GM12801 (cell line): ENCODE data around the gene AGAP1.

ENCODE experiments used
- TF ChIP-seq, protein P1 (sequence below): IDR thresholded peaks from one replicate; pipeline ENCODE4 v1.5.1; 2011; ENCODE audit warnings: control low read depth; ENCODE audit not compliant: insufficient read length; ENCODE audit errors: extremely low read depth

The AGAP1 gene

DNA sequence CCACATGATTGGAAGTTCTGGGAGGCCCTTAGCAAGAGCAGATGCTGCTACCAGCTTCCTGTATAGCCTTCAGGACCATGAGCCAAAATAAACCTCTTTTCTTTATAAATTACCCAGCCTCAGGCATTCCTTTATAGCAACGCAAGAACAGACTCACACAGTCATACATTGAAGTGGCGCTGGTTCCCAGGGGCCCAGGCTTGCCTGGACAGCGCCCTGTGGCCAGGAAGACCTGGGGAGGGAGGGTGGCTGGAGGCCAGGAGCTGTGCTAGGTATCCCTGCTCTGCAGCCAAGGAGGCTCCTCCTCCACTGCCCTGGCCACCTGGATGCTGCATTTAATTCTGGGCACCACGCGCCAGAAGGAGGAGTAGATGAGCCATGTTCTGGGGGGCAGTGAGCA, 98.1 kb downstream of the AGAP1 start:
- TF ChIP-seq, protein P1, sequence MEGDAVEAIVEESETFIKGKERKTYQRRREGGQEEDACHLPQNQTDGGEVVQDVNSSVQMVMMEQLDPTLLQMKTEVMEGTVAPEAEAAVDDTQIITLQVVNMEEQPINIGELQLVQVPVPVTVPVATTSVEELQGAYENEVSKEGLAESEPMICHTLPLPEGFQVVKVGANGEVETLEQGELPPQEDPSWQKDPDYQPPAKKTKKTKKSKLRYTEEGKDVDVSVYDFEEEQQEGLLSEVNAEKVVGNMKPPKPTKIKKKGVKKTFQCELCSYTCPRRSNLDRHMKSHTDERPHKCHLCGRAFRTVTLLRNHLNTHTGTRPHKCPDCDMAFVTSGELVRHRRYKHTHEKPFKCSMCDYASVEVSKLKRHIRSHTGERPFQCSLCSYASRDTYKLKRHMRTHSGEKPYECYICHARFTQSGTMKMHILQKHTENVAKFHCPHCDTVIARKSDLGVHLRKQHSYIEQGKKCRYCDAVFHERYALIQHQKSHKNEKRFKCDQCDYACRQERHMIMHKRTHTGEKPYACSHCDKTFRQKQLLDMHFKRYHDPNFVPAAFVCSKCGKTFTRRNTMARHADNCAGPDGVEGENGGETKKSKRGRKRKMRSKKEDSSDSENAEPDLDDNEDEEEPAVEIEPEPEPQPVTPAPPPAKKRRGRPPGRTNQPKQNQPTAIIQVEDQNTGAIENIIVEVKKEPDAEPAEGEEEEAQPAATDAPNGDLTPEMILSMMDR, result no peak

DNA sequence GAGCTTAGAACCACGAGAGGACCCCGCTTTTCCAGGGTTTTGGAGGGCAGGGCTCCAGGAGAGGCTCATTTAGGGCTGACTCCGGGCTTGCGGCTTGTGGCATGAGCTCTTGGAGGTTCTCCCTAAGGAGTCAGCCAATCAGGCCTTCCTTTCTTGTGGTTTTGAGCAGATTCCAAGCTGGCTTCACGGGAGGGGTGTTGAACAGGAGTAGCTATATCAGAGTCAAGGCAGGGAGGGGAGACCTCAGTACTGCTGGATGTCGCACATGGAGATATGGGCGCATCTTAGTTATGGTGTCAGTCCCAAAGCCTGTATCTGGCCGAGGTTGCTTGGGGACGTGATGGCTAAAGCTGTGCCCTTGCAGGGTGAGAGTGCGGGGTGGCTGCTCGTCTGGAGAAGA, 98.6 kb downstream of the AGAP1 start:
- TF ChIP-seq, protein P1, result no peak

- TF ChIP-seq, protein P1, result no peak
These were observed 99.0 kb downstream of the AGAP1 start for GRCh38 chr2:235592836-235593235.

DNA sequence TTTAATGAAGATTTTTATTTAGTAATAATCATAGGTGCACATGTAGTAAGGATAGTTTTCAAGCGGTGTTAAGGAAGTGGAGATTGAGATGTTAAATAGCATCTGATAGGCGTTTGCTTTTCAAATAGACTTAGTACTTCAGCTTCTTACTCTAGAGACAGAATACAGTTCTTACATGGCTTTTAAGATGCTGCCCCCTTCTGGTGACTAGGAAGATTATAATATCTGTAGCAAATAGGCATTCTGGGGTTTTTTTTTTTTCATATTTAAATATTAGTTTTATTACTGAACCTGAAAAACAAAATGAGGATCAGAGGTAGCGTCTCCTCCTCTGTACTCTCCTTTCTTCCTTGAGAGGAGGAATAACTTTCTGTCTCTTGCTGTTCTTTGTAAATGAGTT, 100.2 kb downstream of the AGAP1 start:
- TF ChIP-seq, protein P1, result no peak

DNA sequence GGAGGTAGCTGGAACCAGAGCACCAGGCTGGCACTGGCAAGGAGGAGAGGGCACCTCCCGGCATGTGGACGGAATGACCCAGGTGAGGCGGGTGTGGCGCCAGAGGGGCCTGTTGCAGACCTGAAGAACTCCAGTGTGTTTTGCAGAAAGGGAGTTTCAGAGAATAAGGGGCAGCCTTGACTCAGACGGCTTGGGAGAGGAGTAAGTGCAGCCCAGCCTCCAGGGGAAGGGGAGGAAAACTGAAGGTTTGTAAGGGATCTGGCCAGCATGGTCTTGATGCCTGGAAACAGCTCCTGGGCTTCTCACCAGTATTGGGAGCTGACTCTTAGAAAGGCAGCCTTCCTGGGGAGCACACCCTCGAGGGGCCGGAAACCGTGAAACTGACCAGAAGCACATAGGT, 101.1 kb downstream of the AGAP1 start:
- TF ChIP-seq, protein P1, result no peak

- TF ChIP-seq, protein P1, result no peak
These were observed 101.7 kb downstream of the AGAP1 start for GRCh38 chr2:235595422-235596010.

GRCh38 chr2:235596272-235596671, 102.4 kb downstream of the AGAP1 start:
- TF ChIP-seq, protein P1, result no peak

- TF ChIP-seq, protein P1, result no peak
These were observed 103.3 kb downstream of the AGAP1 start for GRCh38 chr2:235597081-235597615.
